GM12878 (cell line): ENCODE measurements around the gene GRIK4. TPM values are rescaled to one million over a fixed set of nuclear protein-coding genes. Genes with fewer than 3 reads are reported as not detected.

Experiments used
- ATAC-seq: fragments of 200-7000 bp; cut with Tn5 transposase; 3 replicates; pipeline ENCODE4 v1.9.1; 2020; ENCODE audit warnings: mild to moderate bottlenecking, moderate library complexity
- BruUV-seq: library from RNA; stranded (reverse); fragments of 400-500 nt; replicated peaks from 2 replicates; lab custom pipeline; 2021; lab: Mats Ljungman, UMichigan
- CTCF ChIA-PET: fragments of 300-600 bp; sonication (Branson Sonifier 250); formaldehyde crosslinking; extraction: SDS; loops from one replicate; lab custom pipeline; 2021; ENCODE audit warnings: inconsistent platforms; lab: Yijun Ruan, JAX
- POLR2A ChIA-PET: fragments of 350-600 bp; formaldehyde crosslinking; extraction: SDS; loops from one replicate; lab custom pipeline; 2021; ENCODE audit warnings: inconsistent platforms; lab: Charles Lee
- RAD21 ChIA-PET: fragments of 300-600 bp; sonication (Branson Sonifier 250); formaldehyde crosslinking; loops from one replicate; lab custom pipeline; 2023; ENCODE audit warnings: antibody characterized with exemption; ENCODE audit not compliant: unreplicated experiment; lab: Charles Lee
- SMC1A ChIA-PET: fragments of 300-600 bp; sonication (Branson Sonifier 250); formaldehyde crosslinking; loops from one replicate; lab custom pipeline; 2023; ENCODE audit not compliant: unreplicated experiment, uncharacterized antibody; lab: Charles Lee
- DNase-seq: peaks from one replicate; pipeline ENCODE4 v3.0.0-alpha.2; 2011; ENCODE audit warnings: low read depth, low spot score
- FAIRE-seq: peaks from 3 replicates; lab custom pipeline; 2011; peaks lifted over from hg19 to GRCh38; lab: Jason Lieb, UNC
- H2AFZ ChIP-seq: 2 replicates; pipeline ENCODE4 v1.6.0; 2011; ENCODE audit warnings: low read depth, low read length, control low read depth; ENCODE audit not compliant: control insufficient read depth
- H3K27ac ChIP-seq: 2 replicates; pipeline ENCODE4 v1.5.1; 2011; ENCODE audit warnings: control low read depth; ENCODE audit not compliant: control insufficient read depth, insufficient read depth
- H3K27me3 ChIP-seq, 2 experiments: replicated peaks in 1 of 2; 2 replicates each; pipeline versions ENCODE4 v1.6.0 to v1.6.1; 2011; ENCODE audit warnings: low read length in 1 of 2; ENCODE audit not compliant: control insufficient read depth in 2 of 2, insufficient read depth in 2 of 2
- H3K36me3 ChIP-seq, 2 experiments: 2 replicates each; pipeline ENCODE4 v1.5.1; 2011; ENCODE audit warnings: low read length in 1 of 2; ENCODE audit not compliant: control insufficient read depth in 2 of 2, insufficient read depth in 2 of 2
- H3K4me1 ChIP-seq: 2 replicates; pipeline ENCODE4 v1.6.1; 2011; ENCODE audit warnings: mild to moderate bottlenecking, low read length, moderate library complexity, mixed read lengths; ENCODE audit not compliant: control insufficient read depth, insufficient read depth
- H3K4me2 ChIP-seq: 2 replicates; pipeline ENCODE4 v1.6.0; 2011; ENCODE audit warnings: control low read depth; ENCODE audit not compliant: control insufficient read depth, insufficient read depth
- H3K4me3 ChIP-seq: fragments of 200-600 bp; sonication (generic); 2 replicates; pipeline ENCODE4 v1.5.1; 2016
- H3K79me2 ChIP-seq: 2 replicates; pipeline ENCODE4 v1.6.0; 2011; ENCODE audit warnings: low read length; ENCODE audit not compliant: control insufficient read depth, insufficient read depth
- H3K9ac ChIP-seq: 2 replicates; pipeline ENCODE4 v1.8.0; 2011; ENCODE audit warnings: low read length, control low read depth, mixed read lengths; ENCODE audit not compliant: control insufficient read depth, insufficient read depth
- H3K9me3 ChIP-seq: replicated peaks from 3 replicates; pipeline ENCODE4 v1.5.1; 2011; ENCODE audit warnings: mild to moderate bottlenecking, low read length; ENCODE audit not compliant: control insufficient read depth, insufficient read depth
- H4K20me1 ChIP-seq: 2 replicates; pipeline ENCODE4 v1.6.0; 2011; ENCODE audit not compliant: control insufficient read depth, insufficient read depth
- NKRF ChIP-seq: fragments of 450-650 bp; conservative IDR thresholded peaks from 2 replicates; pipeline ENCODE4 v1.6.1; 2017; ENCODE audit warnings: mild to moderate bottlenecking, moderate library complexity
- RAD51 ChIP-seq: fragments of 450-650 bp; IDR thresholded peaks from 2 replicates; pipeline ENCODE4 v1.6.1; 2016; ENCODE audit warnings: moderate library complexity, mild to moderate bottlenecking, inconsistent platforms
- RELA ChIP-seq: fragments of 450-650 bp; IDR thresholded peaks from 2 replicates; pipeline ENCODE4 v1.8.0; 2014; ENCODE audit warnings: borderline replicate concordance; ENCODE audit not compliant: partially characterized antibody
- RELB ChIP-seq: fragments of 450-650 bp; IDR thresholded peaks from 2 replicates; pipeline ENCODE4 v1.6.1; 2017; ENCODE audit warnings: low read depth, mild to moderate bottlenecking, moderate library complexity
- RFX5 ChIP-seq: IDR thresholded peaks from 2 replicates; pipeline ENCODE4 v1.6.1; 2011; ENCODE audit warnings: low read depth, low read length, improper control_type of control experiment
- SREBF1 ChIP-seq: IDR thresholded peaks from 2 replicates; pipeline ENCODE4 v1.6.1; 2012; ENCODE audit warnings: mild to moderate bottlenecking, low read length
- TCF12 ChIP-seq: IDR thresholded peaks from 2 replicates; pipeline ENCODE4 v1.6.1; 2011; ENCODE audit warnings: low read depth, mild to moderate bottlenecking, low read length
- ZBTB11 ChIP-seq: fragments of 450-650 bp; formaldehyde crosslinking; IDR thresholded peaks from 2 replicates; pipeline ENCODE4 v1.5.0; 2022; ENCODE audit warnings: mild to moderate bottlenecking, missing genetic modification characterization
- ZBTB33 ChIP-seq: fragments of 450-650 bp; IDR thresholded peaks from 2 replicates; pipeline ENCODE4 v1.6.1; 2017; ENCODE audit warnings: mild to moderate bottlenecking
- WGBS: methylation state at CpG from one replicate; pipeline ENCODE4 v1.1.6; 2016; ENCODE audit warnings: low lambda C conversion rate; ENCODE audit not compliant: insufficient replicate concordance, insufficient coverage; ENCODE audit errors: missing lambda C conversion rate; 5-methylcytosine and 5-hydroxymethylcytosine counted together
- in situ Hi-C: fragments of 300-500 bp; cut with MboI; formaldehyde crosslinking; loops from 9 replicates; pipeline ENCODE4 v1.14.3; 2018; ENCODE audit warnings: mixed read lengths
- intact Hi-C: fragments of 100-400 bp; cut with micrococcal nuclease; formaldehyde crosslinking; loops from one replicate; pipeline ENCODE4 v1.14.2; 2022; ENCODE audit not compliant: unreplicated experiment
- polyA plus RNA-seq, 11 experiments: library from polyadenylated mRNA; depleted of rRNA in 4 of 11; unstranded in 6 of 11; stranded (reverse) in 5 of 11; fragments of >200 nt; fragmentation: Nextera tagmentation in 4 of 11; fragmentation: Illumina TruSeq in 1 of 11; extraction: Ambion mirVana in 4 of 11; extraction: Trizol in 1 of 11; gene quantifications; 1 replicate in 1 of 11; 2 replicates in 10 of 11; pipeline versions ENCODE4 v1.2.1 to v1.2.3, GENCODE V29; 2011 to 2016; ENCODE audit warnings: inconsistent platforms in 2 of 11, missing spikeins in 2 of 11, low read depth in 1 of 11
- total RNA-seq, 4 experiments: library from RNA; depleted of rRNA in 3 of 4; stranded (reverse); fragments of >200 nt in 3 of 4; fragmentation: Illumina TruSeq in 1 of 4; extraction: Trizol in 1 of 4; gene quantifications; 2 replicates each; pipeline versions ENCODE4 v1.2.1 to v1.2.3, GENCODE V29; 2013 to 2021

GRIK4 gene
- total and polyA plus RNA-seq, 10 of the 15 experiments (the other 5 are each of a cell fraction or from before 2014, with no cell fraction given) = 0.33 to 3.6 (median 0.72) TPM

GRCh38 chr11:120819437-120820365, 308.2 kb downstream of the GRIK4 start (continued):
- no peak for TF ChIP-seq ZBTB11
- no peak for TF ChIP-seq ZBTB33
- TF ChIP-seq RFX5 = no peak

- no peak for FAIRE-seq
- Histone ChIP-seq H3K9me3 (no peaks in the 10 kb centered on the region), H3K9ac (no peak overlapping the region), H3K27ac (no peak overlapping the region), H3K27me3 (no peaks in the 10 kb centered on the region), H3K4me3 (no peak overlapping the region), H3K4me2 (no peak overlapping the region), H3K36me3 (no peaks in the 10 kb centered on the region; a peak in 2 of 4 replicates), H4K20me1 (no peaks in the 10 kb centered on the region), H3K4me1 (no peaks in the 10 kb centered on the region), H3K79me2 (no peaks in the 10 kb centered on the region), H2AFZ (no peak overlapping the region)
- CTCF ChIA-PET = no interaction called here
- in situ Hi-C loops = no loop called here
- WGBS = 19% methylated on average over 5 of the region's 5 CpGs
- no TSS peak for BruUV-seq
- ATAC-seq = no peak
- RAD21 ChIA-PET = no interaction called here
- no peak for DNase-seq
- POLR2A ChIA-PET = no interaction called here
- intact Hi-C loops = no loop called here
- SMC1A ChIA-PET = interaction anchor here (0.6 to 1.2 kb wide), 2 partner anchors 12 to 106 kb away, joined by 3 read pairs; no protein-coding TSS in a partner anchor
- TF ChIP-seq SREBF1 = no peak
- TF ChIP-seq RELB = no peak
- no peak for TF ChIP-seq RAD51
- no peak for TF ChIP-seq RELA
- no peak for TF ChIP-seq TCF12
- TF ChIP-seq NKRF = no peak
Measured at GRCh38 chr11:120823159-120823558, 311.6 kb downstream of the GRIK4 start.
